ENCODE data around the gene TACC2.

- TF ChIP-seq CTCF (IDR thresholded peaks at IDR 0.05): no peak
- no peak for TF ChIP-seq EZH2 (IDR thresholded peaks at IDR 0.05; ENCODE audit: borderline replicate concordance, insufficient read depth, low read depth, low read length, poor library complexity, severe bottlenecking)
Observed at GRCh38 chr10:122288262-122288661, 299.3 kb downstream of the TACC2 start.

Measured in B cell (primary cell).